Measurements from ENCODE around the gene RYR1.

GRCh38 chr19:38515896-38516295 is 82.4 kb downstream of the RYR1 start:
- TF ChIP-seq EZH2 (IDR thresholded peaks at IDR 0.05; ENCODE audit: insufficient read depth, poor library complexity, severe bottlenecking) (no peak), EZH2phosphoT487 (IDR thresholded peaks at IDR 0.05; ENCODE audit: insufficient read depth, low read depth) (no peak)

Measured in GM23248 (cell line).